PC-9 (cell line): ENCODE results near the gene ALPK1. TPM values are rescaled to one million over a fixed set of nuclear protein-coding genes. Genes with fewer than 3 reads are reported as not detected.
"Not testable (repeated sequence)": the region's sequence is repeated elsewhere in the genome, so short reads cannot be mapped to it uniquely, and the experiment has no call there.

Source experiments
- BruUV-seq: library from RNA; stranded (reverse); fragments of 400-500 nt; replicated peaks from 2 replicates; lab custom pipeline; 2021; lab: Mats Ljungman, UMichigan
- CTCF ChIA-PET: fragments of 300-600 bp; sonication (Branson Sonifier 250); formaldehyde crosslinking; loops from one replicate; lab custom pipeline; 2022; ENCODE audit warnings: antibody characterized with exemption; lab: Charles Lee
- POLR2A ChIA-PET: fragments of 300-600 bp; sonication (Branson Sonifier 250); formaldehyde crosslinking; loops from one replicate; lab custom pipeline; 2022; ENCODE audit warnings: antibody characterized with exemption; ENCODE audit not compliant: unreplicated experiment; lab: Charles Lee
- DNase-seq, 2 experiments: peaks; one replicate each; pipeline versions ENCODE4 v3.0.0 to v3.0.0-alpha.2; 2015 to 2022; ENCODE audit warnings: mixed read lengths in 1 of 2
- H2AFZ ChIP-seq: fragments of 200-600 bp; sonication (generic); 2 replicates; pipeline ENCODE4 v1.8.1; 2017; ENCODE audit warnings: antibody characterized with exemption
- H3F3A ChIP-seq: fragments of 200-600 bp; sonication (generic); 2 replicates; pipeline ENCODE4 v1.8.1; 2017; ENCODE audit warnings: antibody characterized with exemption, mild to moderate bottlenecking, low read depth; ENCODE audit not compliant: insufficient read depth
- H3K27ac ChIP-seq: fragments of 200-600 bp; sonication (generic); 2 replicates; pipeline ENCODE4 v1.6.1; 2016; ENCODE audit warnings: mixed run types
- H3K27me3 ChIP-seq: fragments of 200-600 bp; sonication (generic); 2 replicates; pipeline ENCODE4 v1.6.1; 2016; ENCODE audit warnings: low read depth, mixed run types; ENCODE audit not compliant: insufficient read depth
- H3K36me3 ChIP-seq: fragments of 200-600 bp; sonication (generic); 2 replicates; pipeline ENCODE4 v1.6.1; 2016; ENCODE audit warnings: low read depth, mixed run types
- H3K4me1 ChIP-seq: fragments of 200-600 bp; sonication (generic); replicated peaks from 2 replicates; pipeline ENCODE4 v1.6.1; 2016; ENCODE audit warnings: mixed run types; ENCODE audit not compliant: insufficient read depth
- H3K4me2 ChIP-seq: fragments of 200-600 bp; sonication (generic); 2 replicates; pipeline ENCODE4 v1.6.1; 2017; ENCODE audit warnings: mixed run types
- H3K4me3 ChIP-seq: fragments of 200-600 bp; sonication (generic); 2 replicates; pipeline ENCODE4 v1.6.1; 2016; ENCODE audit warnings: mixed run types
- H3K79me2 ChIP-seq: fragments of 200-600 bp; sonication (generic); 2 replicates; pipeline ENCODE4 v1.6.1; 2017; ENCODE audit warnings: low read depth, mixed run types
- H3K9me2 ChIP-seq: fragments of 200-600 bp; sonication (generic); 2 replicates; pipeline ENCODE4 v1.8.1; 2017; ENCODE audit warnings: mild to moderate bottlenecking; ENCODE audit not compliant: insufficient read depth
- H3K9me3 ChIP-seq: fragments of 200-600 bp; sonication (generic); 2 replicates; pipeline ENCODE4 v1.8.1; 2016; ENCODE audit warnings: low read depth; ENCODE audit not compliant: insufficient read depth
- H4K20me1 ChIP-seq: fragments of 200-600 bp; sonication (generic); 2 replicates; pipeline ENCODE4 v1.8.1; 2017; ENCODE audit not compliant: insufficient read depth
- EZH2 ChIP-seq: fragments of 200-600 bp; sonication (generic); IDR thresholded peaks from 2 replicates; pipeline ENCODE4 v1.8.0; 2017; ENCODE audit warnings: antibody characterized with exemption, low read depth
- intact Hi-C: fragments of 100-400 bp; cut with micrococcal nuclease; formaldehyde crosslinking; loops from one replicate; pipeline ENCODE4 v1.10.0; 2022; ENCODE audit not compliant: unreplicated experiment
- total RNA-seq: library from RNA; stranded (reverse); gene quantifications from 2 replicates; pipeline ENCODE4 v1.2.3, GENCODE V29; 2021
- TF ChIP-seq, protein P1 (sequence below): fragments of 200-600 bp; sonication (generic); conservative IDR thresholded peaks from 2 replicates; pipeline ENCODE4 v1.6.1; 2017; ENCODE audit warnings: mixed run types, antibody characterized with exemption, mild to moderate bottlenecking, moderate library complexity

The ALPK1 gene
- total RNA-seq, 1 experiment from 2014 or later: 35.4 TPM

DNA sequence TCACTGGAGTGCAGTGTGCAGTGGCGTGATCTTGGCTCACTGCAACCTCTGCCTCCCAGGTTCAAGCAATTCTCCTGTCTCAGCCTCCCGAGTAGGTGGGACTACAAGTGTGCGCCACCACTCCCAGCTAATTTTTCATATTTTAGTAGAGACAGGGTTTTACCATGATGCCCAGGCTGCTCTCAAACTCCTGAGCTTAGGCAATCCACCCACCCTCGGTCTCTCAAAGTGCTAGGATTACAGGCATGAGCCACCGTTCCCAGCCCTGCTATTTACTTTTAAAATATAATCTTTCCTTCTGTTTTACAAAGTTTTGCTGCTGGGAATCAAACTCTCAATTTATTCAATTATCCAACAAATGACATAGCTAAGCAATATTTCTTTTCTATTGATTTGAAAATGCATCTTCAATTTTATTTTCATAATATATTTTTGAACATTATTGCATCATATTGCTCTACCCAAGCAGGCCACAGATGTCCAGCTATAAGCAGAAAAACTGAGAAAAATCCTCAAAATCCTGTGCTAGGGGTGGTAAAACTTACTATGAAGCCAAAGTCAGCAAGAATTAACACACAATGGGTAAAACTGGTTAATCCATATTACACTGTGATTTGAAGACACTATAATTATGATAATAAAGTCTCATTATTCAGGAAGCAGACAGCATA is 16.6 kb upstream of the ALPK1 start:
- Histone ChIP-seq H3K27me3 (no peaks in the 10 kb centered on the region), H2AFZ (no peak overlapping the region), H3K4me2 (no peak overlapping the region), H3K9me2 (no peaks in the 10 kb centered on the region), H3K36me3 (peaks cover 5% of the 10 kb centered on the region), H3K79me2 (peaks cover 64% of the 10 kb centered on the region), H3K9me3 (no peaks in the 10 kb centered on the region), H4K20me1 (no peaks in the 10 kb centered on the region), H3K27ac (no peak overlapping the region), H3K4me3 (no peak overlapping the region), H3K4me1 (peaks cover 22% of the 10 kb centered on the region), H3F3A (peaks cover 13% of the 10 kb centered on the region; the same call in 1 of the 2 replicates)
- intact Hi-C loops: no loop called here
- BruUV-seq: no TSS peak
- POLR2A ChIA-PET: no interaction called here
- TF ChIP-seq, protein P1, sequence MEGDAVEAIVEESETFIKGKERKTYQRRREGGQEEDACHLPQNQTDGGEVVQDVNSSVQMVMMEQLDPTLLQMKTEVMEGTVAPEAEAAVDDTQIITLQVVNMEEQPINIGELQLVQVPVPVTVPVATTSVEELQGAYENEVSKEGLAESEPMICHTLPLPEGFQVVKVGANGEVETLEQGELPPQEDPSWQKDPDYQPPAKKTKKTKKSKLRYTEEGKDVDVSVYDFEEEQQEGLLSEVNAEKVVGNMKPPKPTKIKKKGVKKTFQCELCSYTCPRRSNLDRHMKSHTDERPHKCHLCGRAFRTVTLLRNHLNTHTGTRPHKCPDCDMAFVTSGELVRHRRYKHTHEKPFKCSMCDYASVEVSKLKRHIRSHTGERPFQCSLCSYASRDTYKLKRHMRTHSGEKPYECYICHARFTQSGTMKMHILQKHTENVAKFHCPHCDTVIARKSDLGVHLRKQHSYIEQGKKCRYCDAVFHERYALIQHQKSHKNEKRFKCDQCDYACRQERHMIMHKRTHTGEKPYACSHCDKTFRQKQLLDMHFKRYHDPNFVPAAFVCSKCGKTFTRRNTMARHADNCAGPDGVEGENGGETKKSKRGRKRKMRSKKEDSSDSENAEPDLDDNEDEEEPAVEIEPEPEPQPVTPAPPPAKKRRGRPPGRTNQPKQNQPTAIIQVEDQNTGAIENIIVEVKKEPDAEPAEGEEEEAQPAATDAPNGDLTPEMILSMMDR: no peak
- TF ChIP-seq EZH2: no peak
- CTCF ChIA-PET: no interaction called here
- DNase-seq: no peak

DNA sequence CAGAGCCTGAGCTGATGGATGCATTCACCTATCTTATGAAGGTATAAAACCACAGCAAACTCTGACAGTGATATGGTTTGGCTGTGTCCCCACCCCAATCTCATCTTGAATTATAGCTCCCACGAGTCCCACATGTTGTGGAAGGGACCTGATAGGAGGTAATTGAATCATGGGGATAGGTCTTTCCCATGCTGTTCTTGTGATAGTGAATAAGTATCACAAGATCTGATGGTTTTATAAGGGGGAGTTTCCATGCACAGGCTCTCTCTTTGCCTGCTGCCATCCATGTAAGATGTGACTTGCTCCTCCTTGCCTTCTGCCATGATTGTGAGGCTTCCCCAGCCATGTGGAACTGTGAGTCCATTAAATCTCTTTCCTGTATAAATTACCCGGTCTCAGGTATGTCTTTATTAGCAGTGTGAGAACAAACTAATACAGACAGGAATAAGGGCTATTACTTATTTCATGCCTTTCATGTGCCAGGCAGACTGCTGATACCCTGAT is 15.2 kb upstream of the ALPK1 start:
- CTCF ChIA-PET, H3K27me3 ChIP-seq, H2AFZ ChIP-seq, H3K9me3 ChIP-seq, DNase-seq, POLR2A ChIA-PET, H3K27ac ChIP-seq, H4K20me1 ChIP-seq, BruUV-seq, intact Hi-C loops, H3K36me3 ChIP-seq, H3K4me3 ChIP-seq, H3K9me2 ChIP-seq, H3K4me2 ChIP-seq: not testable (repeated sequence)
- H3K79me2 ChIP-seq: peaks cover 64% of the 10 kb centered on the region
- H3F3A ChIP-seq: peaks cover 13% of the 10 kb centered on the region; the same call in 1 of the 2 replicates
- H3K4me1 ChIP-seq: peaks cover 22% of the 10 kb centered on the region

DNA sequence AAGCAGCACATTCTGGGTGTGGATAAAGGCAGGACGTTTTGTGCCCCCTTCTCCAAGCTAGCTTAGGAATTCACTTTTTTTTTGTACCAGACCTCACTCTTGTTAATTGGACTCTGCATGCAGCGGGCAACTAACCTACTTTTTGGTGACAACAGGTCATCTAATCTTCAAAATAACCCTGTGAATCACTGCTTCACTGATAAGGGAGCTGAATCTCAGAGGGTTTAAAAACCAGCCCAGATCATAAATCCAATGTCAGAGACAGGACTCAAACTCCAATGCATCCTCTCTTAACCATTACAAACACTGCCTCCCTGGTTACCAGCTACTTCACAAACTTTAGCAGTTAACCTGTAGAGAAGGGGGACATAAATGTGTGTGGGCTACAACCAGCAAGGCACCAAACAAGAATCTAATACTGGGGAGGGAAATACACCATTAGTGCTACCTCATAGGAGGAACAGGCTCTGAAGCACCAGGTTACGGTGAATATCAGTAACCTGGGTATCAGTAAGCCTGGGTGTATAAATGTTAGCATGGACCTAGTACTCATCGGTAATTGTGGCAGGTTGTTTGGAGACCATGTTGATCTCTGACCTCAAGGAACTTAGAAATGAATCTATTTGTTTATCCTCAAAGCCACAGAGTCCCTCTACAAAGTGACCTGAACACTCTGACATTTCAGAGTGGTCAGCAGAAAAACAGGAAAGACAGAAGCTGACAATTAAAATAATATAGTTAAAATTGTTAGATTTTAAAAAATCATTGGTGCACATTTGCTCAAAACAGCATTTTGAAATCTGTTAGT is 14.1 kb upstream of the ALPK1 start:
- no peaks in the 10 kb centered on the region for H3K27me3 ChIP-seq
- H3F3A ChIP-seq: peaks cover 18% of the 10 kb centered on the region; the same call in 1 of the 2 replicates
- H2AFZ ChIP-seq: no peak overlapping the region
- intact Hi-C loops: no loop called here
- H3K79me2 ChIP-seq: peaks cover 64% of the 10 kb centered on the region
- peak overlapping the region; percentile 89 for H3K4me2 ChIP-seq
- no peak for DNase-seq
- H3K27ac ChIP-seq: no peak overlapping the region
- peak overlapping the region; percentile 79; the same call in 1 of the 2 replicates for H3K4me3 ChIP-seq
- H3K9me2 ChIP-seq: no peaks in the 10 kb centered on the region
- ChIA-PET POLR2A (interaction anchor here (0.5 kb wide), 1 partner anchor 14 kb away, joined by 23 read pairs; the partner anchor contains the start of gene ALPK1), CTCF (no interaction called here)
- no peaks in the 10 kb centered on the region for H3K9me3 ChIP-seq
- no peaks in the 10 kb centered on the region; the same call in 1 of the 2 replicates for H3K36me3 ChIP-seq
- BruUV-seq: no TSS peak
- TF ChIP-seq, protein P1: no peak
- no peak for TF ChIP-seq EZH2
- peaks cover 22% of the 10 kb centered on the region for H3K4me1 ChIP-seq
- H4K20me1 ChIP-seq: no peaks in the 10 kb centered on the region
